H9 (cell line): ENCODE results near the gene NCEH1. TPM values are rescaled to one million over a fixed set of nuclear protein-coding genes. Genes with fewer than 3 reads are reported as not detected.

Experiments
- DNase-seq: peaks from one replicate; pipeline ENCODE4 v3.0.0-alpha.2; 2017
- H2AFZ ChIP-seq: one replicate; pipeline ENCODE4 v1.6.1; 2013; ENCODE audit warnings: mild to moderate bottlenecking, low read length, control low read depth, moderate library complexity
- H2AK5ac ChIP-seq: 2 replicates; pipeline ENCODE4 v1.6.1; 2013; ENCODE audit warnings: low read length, control low read depth, mixed read lengths; ENCODE audit not compliant: insufficient read length
- H2BK120ac ChIP-seq: one replicate; pipeline ENCODE4 v1.6.1; 2013; ENCODE audit warnings: low read depth, mild to moderate bottlenecking, low read length, control low read depth, inconsistent platforms; ENCODE audit not compliant: poor library complexity, severe bottlenecking
- H2BK12ac ChIP-seq: 2 replicates; pipeline ENCODE4 v1.6.1; 2013; ENCODE audit warnings: low read length, control low read depth, mixed read lengths, low read depth; ENCODE audit not compliant: insufficient read length
- H2BK15ac ChIP-seq: 2 replicates; pipeline ENCODE4 v1.6.1; 2013; ENCODE audit warnings: low read depth, low read length, control low read depth
- H2BK20ac ChIP-seq: one replicate; pipeline ENCODE4 v1.6.1; 2013; ENCODE audit warnings: low read depth, mild to moderate bottlenecking, low read length, control low read depth, inconsistent platforms; ENCODE audit not compliant: poor library complexity, severe bottlenecking
- H2BK5ac ChIP-seq: 2 replicates; pipeline ENCODE4 v1.6.1; 2013; ENCODE audit warnings: low read length, control low read depth, mixed read lengths; ENCODE audit not compliant: insufficient read length
- H3K14ac ChIP-seq: 2 replicates; pipeline ENCODE4 v1.6.1; 2013; ENCODE audit warnings: low read length, control low read depth; ENCODE audit not compliant: insufficient read depth
- H3K18ac ChIP-seq: 2 replicates; pipeline ENCODE4 v1.6.1; 2013; ENCODE audit warnings: low read depth, mild to moderate bottlenecking, mixed read lengths, low read length, control low read depth; ENCODE audit not compliant: insufficient read length
- H3K23ac ChIP-seq: 2 replicates; pipeline ENCODE4 v1.6.1; 2013; ENCODE audit warnings: low read length, control low read depth, mixed read lengths, low read depth; ENCODE audit not compliant: insufficient read length
- H3K23me2 ChIP-seq: 2 replicates; pipeline ENCODE4 v1.6.1; 2013; ENCODE audit warnings: low read depth, mild to moderate bottlenecking, mixed read lengths, low read length, control low read depth; ENCODE audit not compliant: insufficient read length, poor library complexity, severe bottlenecking
- H3K27ac ChIP-seq: 2 replicates; pipeline ENCODE4 v1.5.1; 2013; ENCODE audit warnings: low read length, control low read depth, mixed read lengths, low read depth; ENCODE audit not compliant: insufficient read length
- H3K27me3 ChIP-seq: 2 replicates; pipeline ENCODE4 v1.6.1; 2013; ENCODE audit warnings: low read length, control low read depth, inconsistent platforms; ENCODE audit not compliant: insufficient read depth
- H3K4ac ChIP-seq: 2 replicates; pipeline ENCODE4 v1.6.1; 2013; ENCODE audit warnings: low read depth, mild to moderate bottlenecking, control low read depth, inconsistent platforms, low read length, moderate library complexity
- H3K4me1 ChIP-seq: 2 replicates; pipeline ENCODE4 v1.6.1; 2013; ENCODE audit warnings: low read length, control low read depth, inconsistent platforms; ENCODE audit not compliant: insufficient read depth
- H3K4me2 ChIP-seq: 2 replicates; pipeline ENCODE4 v1.6.1; 2013; ENCODE audit warnings: low read length, control low read depth, mixed read lengths; ENCODE audit not compliant: insufficient read length, insufficient read depth
- H3K56ac ChIP-seq: 2 replicates; pipeline ENCODE4 v1.6.1; 2013; ENCODE audit warnings: low read depth, mild to moderate bottlenecking, mixed read lengths, low read length, control low read depth; ENCODE audit not compliant: insufficient read length
- H3K79me1 ChIP-seq: 2 replicates; pipeline ENCODE4 v1.6.1; 2013; ENCODE audit warnings: low read depth, mild to moderate bottlenecking, moderate library complexity, low read length, control low read depth, inconsistent platforms; ENCODE audit not compliant: insufficient read depth, poor library complexity, severe bottlenecking
- H3K79me2 ChIP-seq: 2 replicates; pipeline ENCODE4 v1.6.1; 2013; ENCODE audit warnings: low read length, control low read depth, inconsistent platforms; ENCODE audit not compliant: insufficient read depth
- H3K9ac ChIP-seq: 2 replicates; pipeline ENCODE4 v1.6.1; 2013; ENCODE audit warnings: low read length, control low read depth, mixed read lengths; ENCODE audit not compliant: insufficient read length; ENCODE audit errors: extremely low read depth
- H3K9me3 ChIP-seq: one replicate; pipeline ENCODE4 v1.6.1; 2013; ENCODE audit warnings: low read depth, low read length, inconsistent platforms; ENCODE audit not compliant: control insufficient read depth
- H3T11ph ChIP-seq: one replicate; pipeline ENCODE4 v1.6.1; 2013; ENCODE audit warnings: mild to moderate bottlenecking, low read length, control low read depth, inconsistent platforms
- H4K20me1 ChIP-seq: one replicate; pipeline ENCODE4 v1.6.1; 2013; ENCODE audit not compliant: control insufficient read depth, insufficient read length, insufficient read depth
- H4K5ac ChIP-seq: 2 replicates; pipeline ENCODE4 v1.6.1; 2013; ENCODE audit warnings: low read depth, mild to moderate bottlenecking, mixed read lengths, low read length, control low read depth; ENCODE audit not compliant: insufficient read length
- H4K8ac ChIP-seq: replicated peaks from 2 replicates; pipeline ENCODE4 v1.6.1; 2013; ENCODE audit warnings: low read length, control low read depth, mixed read lengths, low read depth; ENCODE audit not compliant: insufficient read length
- H4K91ac ChIP-seq: 2 replicates; pipeline ENCODE4 v1.6.1; 2013; ENCODE audit warnings: low read depth, mild to moderate bottlenecking, moderate library complexity, mixed read lengths, low read length, control low read depth; ENCODE audit not compliant: insufficient read length
- H3K27ac Mint-ChIP-seq, 3 experiments: 2 replicates in 2 of 3; 3 replicates in 1 of 3; pipeline ENCODE4 v1.8.0; 2020 to 2021; ENCODE audit warnings: mixed read lengths in 3 of 3, mild to moderate bottlenecking in 1 of 3, moderate library complexity in 1 of 3
- H3K27me3 Mint-ChIP-seq: 2 replicates; pipeline ENCODE4 v1.8.0; 2021; ENCODE audit warnings: low read depth, mild to moderate bottlenecking, moderate library complexity, mixed read lengths
- H3K36me3 Mint-ChIP-seq, 3 experiments: 2 replicates in 2 of 3; 3 replicates in 1 of 3; pipeline ENCODE4 v1.8.0; 2020 to 2021; ENCODE audit warnings: low read depth in 3 of 3, mixed read lengths in 3 of 3; ENCODE audit not compliant: insufficient read depth in 1 of 3
- H3K4me1 Mint-ChIP-seq, 2 experiments: 2 replicates each; pipeline ENCODE4 v1.8.0; 2020; ENCODE audit warnings: mixed read lengths in 2 of 2
- H3K4me3 Mint-ChIP-seq, 2 experiments: 2 replicates in 1 of 2; 3 replicates in 1 of 2; pipeline ENCODE4 v1.8.0; 2020 to 2021; ENCODE audit warnings: mild to moderate bottlenecking in 2 of 2, mixed read lengths in 2 of 2, moderate library complexity in 1 of 2
- H3K9me3 Mint-ChIP-seq, 2 experiments: 2 replicates in 1 of 2; 3 replicates in 1 of 2; pipeline ENCODE4 v1.8.0; 2020; ENCODE audit warnings: mild to moderate bottlenecking in 2 of 2, mixed read lengths in 2 of 2, moderate library complexity in 1 of 2
- CTCF ChIP-seq: fragments of 200-600 bp; sonication (generic); conservative IDR thresholded peaks from 3 replicates; pipeline ENCODE4 v1.8.0; 2021; ENCODE audit warnings: antibody characterized with exemption, mild to moderate bottlenecking
- WGBS: extraction: QIAGEN DNeasy Blood & Tissue Kit; methylation state at CpG from one replicate; pipeline ENCODE4 v1.1.7; 2013; ENCODE audit warnings: missing lambda C conversion rate, low lambda C conversion rate, mixed read lengths; ENCODE audit not compliant: insufficient read length; ENCODE audit errors: extremely low coverage; 5-methylcytosine and 5-hydroxymethylcytosine counted together
- total RNA-seq: library from RNA; stranded (reverse); gene quantifications from 2 replicates; pipeline ENCODE4 v1.2.1, GENCODE V29; 2021

The NCEH1 gene
- total RNA-seq, 1 experiment from 2014 or later, result 2.3 TPM

- H4K91ac ChIP-seq, result no peak overlapping the region
- no peaks in the 10 kb centered on the region for H3K27me3 ChIP-seq
- H3K18ac ChIP-seq, result no peak overlapping the region
- no peak overlapping the region for H3K27ac ChIP-seq
- no peak for TF ChIP-seq CTCF
- no peaks in the 10 kb centered on the region for H3K79me2 ChIP-seq
- no peak overlapping the region for H2AFZ ChIP-seq
- H3K4me1 Mint-ChIP-seq, result peaks cover 8 to 15% of the 10 kb centered on the region in 2 experiments
- no peak overlapping the region for H2BK12ac ChIP-seq
- no peak overlapping the region for H3K4ac ChIP-seq
- no peak overlapping the region for H2AK5ac ChIP-seq
- H3K14ac ChIP-seq, result no peak overlapping the region
- H3K4me1 ChIP-seq, result no peaks in the 10 kb centered on the region; the same call in 1 of the 2 replicates
- DNase-seq, result no peak
- H3K4me2 ChIP-seq, result no peak overlapping the region
- no peak overlapping the region for H3K27ac Mint-ChIP-seq
- no peak overlapping the region for H2BK5ac ChIP-seq
- no peak overlapping the region for H3T11ph ChIP-seq
- H3K79me1 ChIP-seq, result no peaks in the 10 kb centered on the region
- H4K5ac ChIP-seq, result no peak overlapping the region
- H4K20me1 ChIP-seq, result no peaks in the 10 kb centered on the region
- H3K9me3 Mint-ChIP-seq, result no peaks in the 10 kb centered on the region
- no CpG with 5 or more reads among the region's 1 CpG for WGBS
- no peaks in the 10 kb centered on the region for H3K23me2 ChIP-seq
- no peak overlapping the region for H2BK20ac ChIP-seq
- H3K27me3 Mint-ChIP-seq, result no peaks in the 10 kb centered on the region
- H3K23ac ChIP-seq, result no peak overlapping the region
- no peak overlapping the region for H4K8ac ChIP-seq
- H2BK120ac ChIP-seq, result no peak overlapping the region
- H3K9me3 ChIP-seq, result no peaks in the 10 kb centered on the region
- no peak overlapping the region for H3K56ac ChIP-seq
- no peak overlapping the region for H3K9ac ChIP-seq
- no peaks in the 10 kb centered on the region for H3K36me3 Mint-ChIP-seq
- H3K4me3 Mint-ChIP-seq, result no peak overlapping the region
- no peak overlapping the region for H2BK15ac ChIP-seq
Measured at GRCh38 chr3:172700256-172700655, 10.6 kb downstream of the NCEH1 start.
